D341Med (cell line): ENCODE measurements around the gene VPS8.

Experiments used
- DNase-seq: peaks from one replicate; pipeline ENCODE4 v3.0.0; 2012; ENCODE audit warnings: low spot score

Gene VPS8

GRCh38 chr3:184781801-184782200 is 30.2 kb upstream of the VPS8 start:
- no peak for DNase-seq

- no peak for DNase-seq
These were observed 28.6 kb upstream of the VPS8 start for GRCh38 chr3:184783319-184783718.

- no peak for DNase-seq
These were observed 27.1 kb upstream of the VPS8 start for GRCh38 chr3:184784731-184785500.

GRCh38 chr3:184785890-184786279 is 26.1 kb upstream of the VPS8 start:
- no peak for DNase-seq

- no peak for DNase-seq
These were observed 25.6 kb upstream of the VPS8 start for GRCh38 chr3:184786280-184786941.

- DNase-seq = no peak
These were observed 23.2 kb upstream of the VPS8 start for GRCh38 chr3:184788751-184789150.

- DNase-seq = no peak
These were observed 22.5 kb upstream of the VPS8 start for GRCh38 chr3:184789314-184789998.

- DNase-seq = peak; percentile 9
These were observed 20.8 kb upstream of the VPS8 start for GRCh38 chr3:184791171-184791570.

GRCh38 chr3:184795522-184796190 is 16.3 kb upstream of the VPS8 start:
- peak; percentile 15 for DNase-seq

- DNase-seq = peak; percentile 20
These were observed 15.4 kb upstream of the VPS8 start for GRCh38 chr3:184796551-184796950.

GRCh38 chr3:184796954-184797353 is 15.0 kb upstream of the VPS8 start:
- DNase-seq = peak; percentile 7

- peak; percentile 4 for DNase-seq
These were observed 13.8 kb upstream of the VPS8 start for GRCh38 chr3:184798120-184798519.

- DNase-seq = no peak
These were observed 11.5 kb upstream of the VPS8 start for GRCh38 chr3:184800349-184800930.

- no peak for DNase-seq
These were observed 10.7 kb upstream of the VPS8 start for GRCh38 chr3:184801241-184801785.

- no peak for DNase-seq
These were observed 9.8 kb upstream of the VPS8 start for GRCh38 chr3:184802150-184802549.

- DNase-seq = no peak
These were observed 7.2 kb upstream of the VPS8 start for GRCh38 chr3:184804801-184805200.

GRCh38 chr3:184805351-184806038 is 6.5 kb upstream of the VPS8 start:
- no peak for DNase-seq

GRCh38 chr3:184806567-184807271 is 5.2 kb upstream of the VPS8 start:
- DNase-seq = no peak

GRCh38 chr3:184807549-184807948 is 4.4 kb upstream of the VPS8 start:
- no peak for DNase-seq

GRCh38 chr3:184808021-184808420 is 3.9 kb upstream of the VPS8 start:
- DNase-seq = no peak

GRCh38 chr3:184810146-184810545 is 1.8 kb upstream of the VPS8 start:
- no peak for DNase-seq
